MCF 10A (cell line): ENCODE measurements around the gene CELF4. TPM values are rescaled to one million over a fixed set of nuclear protein-coding genes. Genes with fewer than 3 reads are reported as not detected.

Source experiments
- BruUV-seq: library from RNA; stranded (reverse); fragments of 400-500 nt; replicated peaks from 2 replicates; lab custom pipeline; 2021; lab: Mats Ljungman, UMichigan
- CTCF ChIA-PET: fragments of 300-600 bp; sonication (Branson Sonifier 250); formaldehyde crosslinking; extraction: SDS; loops from one replicate; lab custom pipeline; 2021; ENCODE audit warnings: antibody characterized with exemption, inconsistent platforms; lab: Yijun Ruan, JAX
- POLR2A ChIA-PET: fragments of 300-600, 350-650 bp; sonication (Branson Sonifier 250); formaldehyde crosslinking; extraction: SDS; loops from one replicate; lab custom pipeline; 2020; ENCODE audit warnings: antibody characterized with exemption, inconsistent platforms; lab: Yijun Ruan, JAX
- DNase-seq: peaks from one replicate; pipeline ENCODE4 v3.0.0-alpha.2; 2018; ENCODE audit not compliant: unreplicated experiment
- H3K27ac Mint-ChIP-seq: one replicate; pipeline ENCODE4 v1.8.0; 2022; ENCODE audit warnings: mild to moderate bottlenecking, low read depth, mixed read lengths; ENCODE audit not compliant: unreplicated experiment
- H3K27me3 Mint-ChIP-seq: one replicate; pipeline ENCODE4 v1.8.0; 2022; ENCODE audit warnings: mixed read lengths; ENCODE audit not compliant: insufficient read depth, unreplicated experiment
- H3K36me3 Mint-ChIP-seq: one replicate; pipeline ENCODE4 v1.8.0; 2022; ENCODE audit warnings: mild to moderate bottlenecking, moderate library complexity, mixed read lengths; ENCODE audit not compliant: insufficient read depth, unreplicated experiment
- H3K4me1 Mint-ChIP-seq: one replicate; pipeline ENCODE4 v1.8.0; 2022; ENCODE audit warnings: mixed read lengths; ENCODE audit not compliant: insufficient read depth, unreplicated experiment
- H3K4me3 Mint-ChIP-seq: one replicate; pipeline ENCODE4 v1.8.0; 2022; ENCODE audit warnings: mild to moderate bottlenecking, moderate library complexity, mixed read lengths; ENCODE audit not compliant: unreplicated experiment
- H3K9me3 Mint-ChIP-seq: one replicate; pipeline ENCODE4 v1.8.0; 2022; ENCODE audit warnings: mixed read lengths; ENCODE audit not compliant: unreplicated experiment
- CTCF ChIP-seq: fragments of 200-600 bp; IDR thresholded peaks from one replicate; pipeline ENCODE4 v1.8.0; 2022; ENCODE audit warnings: antibody characterized with exemption, mild to moderate bottlenecking; ENCODE audit not compliant: unreplicated experiment
- intact Hi-C: fragments of 100-400 bp; cut with micrococcal nuclease; formaldehyde crosslinking; loops from 2 replicates; pipeline ENCODE4 v1.14.1; 2022
- total RNA-seq: library from RNA; stranded (reverse); gene quantifications from 2 replicates; pipeline ENCODE4 v1.2.3, GENCODE V29; 2022

Gene CELF4
- total RNA-seq, 1 experiment from 2014 or later = not detected

GRCh38 chr18:37443325-37444055, 122.1 kb downstream of the CELF4 start:
- DNase-seq = no peak
- POLR2A ChIA-PET = interaction anchor here (0.7 kb wide), 1 partner anchor 1307 kb away, joined by 3 read pairs; no protein-coding TSS in a partner anchor
- TF ChIP-seq CTCF = no peak
- Mint-ChIP-seq H3K9me3 (no peaks in the 10 kb centered on the region), H3K4me1 (peaks cover 7% of the 10 kb centered on the region), H3K27ac (no peak overlapping the region), H3K36me3 (no peaks in the 10 kb centered on the region), H3K4me3 (no peak overlapping the region), H3K27me3 (no peaks in the 10 kb centered on the region)
- no TSS peak for BruUV-seq
- CTCF ChIA-PET = interaction anchor here (0.5 to 5.5 kb wide), 10 partner anchors 10 to 614 kb away, joined by 3 to 34 read pairs (median 3); no protein-coding TSS in a partner anchor
- intact Hi-C loops = loop anchor here (1.0 kb wide), 1 partner anchor 95 kb away; no protein-coding TSS in a partner anchor

- CTCF ChIA-PET = interaction anchor here (0.9 to 5.5 kb wide), 3 partner anchors 34 to 95 kb away, joined by 3 to 34 read pairs (median 3); no protein-coding TSS in a partner anchor
Observed at GRCh38 chr18:37442477-37442876, 123.1 kb downstream of the CELF4 start.

GRCh38 chr18:37441821-37442220, 123.8 kb downstream of the CELF4 start:
- Mint-ChIP-seq H3K27me3 (no peaks in the 10 kb centered on the region), H3K4me3 (no peak overlapping the region), H3K36me3 (no peaks in the 10 kb centered on the region), H3K9me3 (no peaks in the 10 kb centered on the region), H3K27ac (no peak overlapping the region), H3K4me1 (peaks cover 7% of the 10 kb centered on the region)
- BruUV-seq = no TSS peak
- no peak for DNase-seq
- CTCF ChIA-PET = interaction anchor here (0.6 to 5.5 kb wide), 3 partner anchors 10 to 96 kb away, joined by 3 to 34 read pairs (median 3); no protein-coding TSS in a partner anchor
- intact Hi-C loops = loop anchor here (2.0 kb wide), 1 partner anchor 63 kb away; no protein-coding TSS in a partner anchor
- POLR2A ChIA-PET = no interaction called here
- TF ChIP-seq CTCF = no peak

More at GRCh38 chr18:37442477-37442876, 123.1 kb downstream of the CELF4 start:
- POLR2A ChIA-PET = no interaction called here
- H3K4me1 Mint-ChIP-seq = peaks cover 7% of the 10 kb centered on the region
- BruUV-seq = no TSS peak
- no peaks in the 10 kb centered on the region for H3K27me3 Mint-ChIP-seq
- intact Hi-C loops = no loop called here
- H3K36me3 Mint-ChIP-seq = no peaks in the 10 kb centered on the region
- TF ChIP-seq CTCF = no peak
- H3K9me3 Mint-ChIP-seq = no peaks in the 10 kb centered on the region
- no peak overlapping the region for H3K27ac Mint-ChIP-seq
- no peak for DNase-seq
- H3K4me3 Mint-ChIP-seq = no peak overlapping the region

- POLR2A ChIA-PET = no interaction called here
- Mint-ChIP-seq H3K27me3 (no peaks in the 10 kb centered on the region), H3K27ac (no peak overlapping the region), H3K4me1 (peaks cover 7% of the 10 kb centered on the region), H3K9me3 (no peaks in the 10 kb centered on the region), H3K4me3 (no peak overlapping the region), H3K36me3 (no peaks in the 10 kb centered on the region)
- DNase-seq = no peak
- CTCF ChIA-PET = no interaction called here
- BruUV-seq = no TSS peak
- intact Hi-C loops = loop anchor here (2.0 kb wide), 1 partner anchor 65 kb away; no protein-coding TSS in a partner anchor
- TF ChIP-seq CTCF = no peak
Observed at GRCh38 chr18:37440206-37440605, 125.4 kb downstream of the CELF4 start.
